Gastroesophageal sphincter (tissue), 3 donors: Measurements from ENCODE around the gene COX4I2.

ENCODE experiments used
- EP300 ChIP-seq: sonication (generic); formaldehyde crosslinking; IDR thresholded peaks from one replicate; pipeline ENCODE4 v1.6.1; 2017; ENCODE audit warnings: antibody characterized with exemption, mild to moderate bottlenecking
- POLR2A ChIP-seq, 2 donors: fragments of 450-650 bp; IDR thresholded peaks; one replicate each; pipeline ENCODE4 v1.6.1; 2017; ENCODE audit warnings: antibody characterized with exemption in 2 of 2, mild to moderate bottlenecking in 2 of 2, moderate library complexity in 1 of 2
- POLR2AphosphoS5 ChIP-seq: sonication (generic); formaldehyde crosslinking; IDR thresholded peaks from one replicate; pipeline ENCODE4 v1.6.1; 2017; ENCODE audit warnings: antibody characterized with exemption
- TF ChIP-seq, protein P1 (sequence below), 4 experiments: fragments of 200-600 bp in 2 of 4; fragments of 450-650 bp in 2 of 4; sonication (generic) in 1 of 4; IDR thresholded peaks; one replicate each; pipeline ENCODE4 v1.5.1; 2017 to 2019; ENCODE audit warnings: antibody characterized with exemption in 4 of 4, mild to moderate bottlenecking in 2 of 4, moderate library complexity in 2 of 4

- TF ChIP-seq, protein P1, sequence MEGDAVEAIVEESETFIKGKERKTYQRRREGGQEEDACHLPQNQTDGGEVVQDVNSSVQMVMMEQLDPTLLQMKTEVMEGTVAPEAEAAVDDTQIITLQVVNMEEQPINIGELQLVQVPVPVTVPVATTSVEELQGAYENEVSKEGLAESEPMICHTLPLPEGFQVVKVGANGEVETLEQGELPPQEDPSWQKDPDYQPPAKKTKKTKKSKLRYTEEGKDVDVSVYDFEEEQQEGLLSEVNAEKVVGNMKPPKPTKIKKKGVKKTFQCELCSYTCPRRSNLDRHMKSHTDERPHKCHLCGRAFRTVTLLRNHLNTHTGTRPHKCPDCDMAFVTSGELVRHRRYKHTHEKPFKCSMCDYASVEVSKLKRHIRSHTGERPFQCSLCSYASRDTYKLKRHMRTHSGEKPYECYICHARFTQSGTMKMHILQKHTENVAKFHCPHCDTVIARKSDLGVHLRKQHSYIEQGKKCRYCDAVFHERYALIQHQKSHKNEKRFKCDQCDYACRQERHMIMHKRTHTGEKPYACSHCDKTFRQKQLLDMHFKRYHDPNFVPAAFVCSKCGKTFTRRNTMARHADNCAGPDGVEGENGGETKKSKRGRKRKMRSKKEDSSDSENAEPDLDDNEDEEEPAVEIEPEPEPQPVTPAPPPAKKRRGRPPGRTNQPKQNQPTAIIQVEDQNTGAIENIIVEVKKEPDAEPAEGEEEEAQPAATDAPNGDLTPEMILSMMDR (IDR thresholded peaks at IDR 0.05): no peak
- TF ChIP-seq POLR2AphosphoS5: no peak
- TF ChIP-seq POLR2A (IDR thresholded peaks at IDR 0.05): no peak
- no peak for TF ChIP-seq EP300
Measured at GRCh38 chr20:31679357-31680285, 41.9 kb downstream of the COX4I2 start.
